GM06990 (cell line): ENCODE results near the gene AGBL4.

ENCODE experiments used
- DNase-seq: peaks from one replicate; pipeline ENCODE4 v3.0.0-alpha.2; 2011; ENCODE audit not compliant: insufficient read length; ENCODE audit errors: extremely low read depth
- H3K27me3 ChIP-seq: replicated peaks from 2 replicates; pipeline ENCODE4 v1.6.0; 2011; ENCODE audit warnings: low read length; ENCODE audit not compliant: control insufficient read depth, insufficient read depth
- H3K36me3 ChIP-seq: 2 replicates; pipeline ENCODE4 v1.5.1; 2011; ENCODE audit warnings: low read length; ENCODE audit not compliant: control insufficient read depth, insufficient read depth
- H3K4me3 ChIP-seq: replicated peaks from 2 replicates; pipeline ENCODE4 v1.5.1; 2011; ENCODE audit warnings: low read depth, mild to moderate bottlenecking, control low read depth, low read length
- TF ChIP-seq, protein P1 (sequence below): IDR thresholded peaks from 2 replicates; pipeline ENCODE4 v1.5.1; 2011; ENCODE audit warnings: low read length, control low read depth, mild to moderate bottlenecking, inconsistent platforms; ENCODE audit not compliant: insufficient read depth, poor library complexity, severe bottlenecking

Gene AGBL4

DNA sequence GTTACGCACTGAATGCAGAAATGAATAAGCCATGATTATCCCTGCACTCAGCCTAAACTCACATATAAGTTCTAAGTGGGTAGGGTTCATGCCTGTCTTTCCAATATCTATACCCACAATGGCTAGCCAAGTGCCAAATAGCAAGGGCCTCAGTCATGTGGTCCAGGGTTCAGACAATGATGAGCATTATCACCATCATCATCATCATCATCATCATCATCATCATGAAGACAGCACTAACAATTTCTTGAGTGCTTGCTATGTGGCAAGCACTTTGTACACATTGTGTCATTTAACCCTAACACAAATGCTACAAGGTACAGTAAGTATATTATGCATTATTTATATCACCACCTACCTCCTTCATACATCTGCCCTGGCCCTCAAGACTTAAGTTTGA is 500.0 kb downstream of the AGBL4 start:
- H3K36me3 ChIP-seq: no peaks in the 10 kb centered on the region

DNA sequence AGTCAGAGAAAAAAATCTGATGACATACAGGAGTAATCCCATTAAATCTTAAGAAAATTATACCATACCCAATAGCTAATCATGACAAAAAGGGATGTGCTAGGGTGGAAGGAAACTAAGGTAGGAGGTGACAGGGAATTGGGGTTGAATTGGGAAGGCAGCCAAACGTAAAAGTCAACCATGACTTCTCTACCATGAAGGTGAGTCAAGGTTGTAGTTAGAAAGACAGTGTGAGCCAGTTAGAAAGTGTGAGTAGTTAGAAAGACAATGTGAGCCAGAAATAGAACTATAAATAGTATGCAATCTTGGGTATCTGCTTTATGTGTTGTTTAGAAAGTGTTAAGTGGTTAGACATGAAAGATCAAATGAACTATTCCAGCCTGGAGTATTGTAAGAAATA is 556.8 kb downstream of the AGBL4 start:
- TF ChIP-seq, protein P1, sequence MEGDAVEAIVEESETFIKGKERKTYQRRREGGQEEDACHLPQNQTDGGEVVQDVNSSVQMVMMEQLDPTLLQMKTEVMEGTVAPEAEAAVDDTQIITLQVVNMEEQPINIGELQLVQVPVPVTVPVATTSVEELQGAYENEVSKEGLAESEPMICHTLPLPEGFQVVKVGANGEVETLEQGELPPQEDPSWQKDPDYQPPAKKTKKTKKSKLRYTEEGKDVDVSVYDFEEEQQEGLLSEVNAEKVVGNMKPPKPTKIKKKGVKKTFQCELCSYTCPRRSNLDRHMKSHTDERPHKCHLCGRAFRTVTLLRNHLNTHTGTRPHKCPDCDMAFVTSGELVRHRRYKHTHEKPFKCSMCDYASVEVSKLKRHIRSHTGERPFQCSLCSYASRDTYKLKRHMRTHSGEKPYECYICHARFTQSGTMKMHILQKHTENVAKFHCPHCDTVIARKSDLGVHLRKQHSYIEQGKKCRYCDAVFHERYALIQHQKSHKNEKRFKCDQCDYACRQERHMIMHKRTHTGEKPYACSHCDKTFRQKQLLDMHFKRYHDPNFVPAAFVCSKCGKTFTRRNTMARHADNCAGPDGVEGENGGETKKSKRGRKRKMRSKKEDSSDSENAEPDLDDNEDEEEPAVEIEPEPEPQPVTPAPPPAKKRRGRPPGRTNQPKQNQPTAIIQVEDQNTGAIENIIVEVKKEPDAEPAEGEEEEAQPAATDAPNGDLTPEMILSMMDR: no peak
- no peak for DNase-seq
- Histone ChIP-seq H3K36me3 (no peaks in the 10 kb centered on the region), H3K4me3 (no peak overlapping the region), H3K27me3 (no peaks in the 10 kb centered on the region)

More for the DNA sequence above, 500.0 kb downstream of the AGBL4 start:
- H3K27me3 ChIP-seq: no peaks in the 10 kb centered on the region
- DNase-seq: no peak
- TF ChIP-seq, protein P1: no peak
- no peak overlapping the region for H3K4me3 ChIP-seq

GRCh38 chr1:49465486-49466185 is 558.1 kb downstream of the AGBL4 start:
- no peaks in the 10 kb centered on the region for H3K27me3 ChIP-seq
- TF ChIP-seq, protein P1: no peak
- no peaks in the 10 kb centered on the region for H3K36me3 ChIP-seq
- no peak overlapping the region for H3K4me3 ChIP-seq
- no peak for DNase-seq

DNA sequence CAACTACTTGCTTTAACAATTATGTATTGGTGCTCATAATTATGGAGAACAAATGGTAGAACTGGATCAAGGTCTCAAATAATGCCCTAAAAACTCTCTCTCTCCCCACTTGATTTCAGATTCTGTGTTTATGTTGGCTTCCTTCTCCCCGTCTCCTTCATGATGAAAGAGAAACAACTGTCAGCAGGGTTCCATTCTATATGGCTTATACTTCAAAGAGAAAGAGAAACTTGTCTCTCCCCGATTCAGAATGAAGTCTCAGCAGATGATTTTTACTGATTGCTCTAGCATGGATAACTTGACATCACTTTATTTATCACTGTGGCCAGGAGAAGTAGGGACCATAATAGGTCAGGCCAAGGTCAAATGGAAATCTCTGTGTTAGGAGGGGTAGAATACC is 575.6 kb downstream of the AGBL4 start:
- no peak for DNase-seq
- TF ChIP-seq, protein P1: no peak
- Histone ChIP-seq H3K27me3 (no peaks in the 10 kb centered on the region), H3K36me3 (no peaks in the 10 kb centered on the region), H3K4me3 (no peak overlapping the region)

DNA sequence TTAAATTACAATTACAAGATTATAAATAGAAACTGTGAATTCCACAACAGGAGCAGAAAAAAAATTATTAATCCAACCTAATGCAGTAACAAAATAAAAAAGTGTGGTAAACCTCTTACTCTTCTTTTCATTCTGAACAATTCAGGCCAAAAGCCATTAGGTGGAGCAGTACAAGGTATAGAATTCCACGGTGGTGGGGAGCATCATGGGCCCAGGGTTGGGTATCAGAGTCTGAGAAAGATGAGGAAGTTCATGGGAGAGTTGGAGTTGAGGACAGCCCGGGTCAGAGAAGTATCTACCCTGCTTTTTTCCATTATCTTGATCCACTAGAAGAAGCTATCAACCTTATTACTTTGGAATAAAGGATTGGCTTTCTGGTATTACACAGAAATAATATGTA is 586.9 kb downstream of the AGBL4 start:
- H3K27me3 ChIP-seq: no peaks in the 10 kb centered on the region
- H3K4me3 ChIP-seq: no peak overlapping the region
- H3K36me3 ChIP-seq: no peaks in the 10 kb centered on the region
- DNase-seq: no peak
- TF ChIP-seq, protein P1: no peak

DNA sequence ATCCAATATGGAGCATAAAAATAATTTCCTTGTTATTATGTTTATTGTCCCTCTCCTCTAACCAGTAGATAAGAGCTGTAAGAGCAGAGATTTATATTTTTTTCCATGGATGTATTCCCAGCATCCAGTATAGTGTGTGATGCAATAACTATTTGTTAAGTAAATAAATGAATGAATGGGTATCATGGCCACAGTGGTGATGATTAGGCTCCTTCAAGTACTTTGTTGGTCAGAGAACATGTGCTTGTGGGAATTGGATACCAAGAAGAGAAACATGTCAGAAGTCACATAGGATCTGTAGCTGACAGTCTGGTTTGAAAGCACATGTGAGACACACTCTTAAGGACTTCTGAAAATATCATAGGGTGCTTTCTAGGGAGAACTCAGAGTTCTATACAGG is 588.5 kb downstream of the AGBL4 start:
- TF ChIP-seq, protein P1: no peak
- DNase-seq: no peak
- H3K36me3 ChIP-seq: no peaks in the 10 kb centered on the region
- no peaks in the 10 kb centered on the region for H3K27me3 ChIP-seq
- no peak overlapping the region for H3K4me3 ChIP-seq
